DMS79 (cell line): ENCODE measurements around the gene FLRT2.

Source experiments
- DNase-seq: peaks from one replicate; lab custom pipeline; 2025; lab: John Stamatoyannopoulos, UW

FLRT2 gene

GRCh38 chr14:85529803-85530574, at the start of gene FLRT2:
TSS of gene FLRT2 (plus strand) at chr14:85530144. CDS start at chr14:85621515, 91,371 bp downstream.
- no peak for DNase-seq

GRCh38 chr14:85481471-85481870, 48.5 kb upstream of the FLRT2 start:
- no peak for DNase-seq

- no peak for DNase-seq
Observed at GRCh38 chr14:85482552-85482951, 47.4 kb upstream of the FLRT2 start.

GRCh38 chr14:85483037-85483436, 46.9 kb upstream of the FLRT2 start:
- DNase-seq: no peak

- no peak for DNase-seq
Observed at GRCh38 chr14:85483652-85484051, 46.3 kb upstream of the FLRT2 start.

GRCh38 chr14:85487215-85487614, 42.7 kb upstream of the FLRT2 start:
- DNase-seq: no peak

- DNase-seq: no peak
Observed at GRCh38 chr14:85501751-85502150, 28.2 kb upstream of the FLRT2 start.

GRCh38 chr14:85508863-85509262, 21.1 kb upstream of the FLRT2 start:
- no peak for DNase-seq

- DNase-seq: no peak
Observed at GRCh38 chr14:85512451-85512850, 17.5 kb upstream of the FLRT2 start.

GRCh38 chr14:85514487-85514886, 15.5 kb upstream of the FLRT2 start:
- DNase-seq: no peak

GRCh38 chr14:85516239-85517113, 13.5 kb upstream of the FLRT2 start:
- DNase-seq: no peak

- DNase-seq: no peak
Observed at GRCh38 chr14:85517114-85517688, 12.7 kb upstream of the FLRT2 start.

- no peak for DNase-seq
Observed at GRCh38 chr14:85519661-85520305, 10.2 kb upstream of the FLRT2 start.

GRCh38 chr14:85520581-85520980, 9.4 kb upstream of the FLRT2 start:
- DNase-seq: no peak

GRCh38 chr14:85523624-85524023, 6.3 kb upstream of the FLRT2 start:
- DNase-seq: no peak

- no peak for DNase-seq
Observed at GRCh38 chr14:85527006-85527405, 2.9 kb upstream of the FLRT2 start.

- DNase-seq: no peak
Observed at GRCh38 chr14:85527445-85528035, 2.4 kb upstream of the FLRT2 start.

GRCh38 chr14:85528080-85528896, 1.7 kb upstream of the FLRT2 start:
- no peak for DNase-seq

GRCh38 chr14:85528897-85529631, 880 bp upstream of the FLRT2 start:
- no peak for DNase-seq

- DNase-seq: no peak
Observed at GRCh38 chr14:85530626-85531025, 682 bp downstream of the FLRT2 start.
